GM18519 (cell line): ENCODE measurements around the gene ANKS3.

Experiments
- ATAC-seq: cut with Tn5 transposase; IDR thresholded peaks from one replicate; pipeline ENCODE4 v1.9.1; 2021; ENCODE audit warnings: mild to moderate bottlenecking, moderate library complexity; ENCODE audit not compliant: unreplicated experiment, low FRiP score

Gene ANKS3

DNA sequence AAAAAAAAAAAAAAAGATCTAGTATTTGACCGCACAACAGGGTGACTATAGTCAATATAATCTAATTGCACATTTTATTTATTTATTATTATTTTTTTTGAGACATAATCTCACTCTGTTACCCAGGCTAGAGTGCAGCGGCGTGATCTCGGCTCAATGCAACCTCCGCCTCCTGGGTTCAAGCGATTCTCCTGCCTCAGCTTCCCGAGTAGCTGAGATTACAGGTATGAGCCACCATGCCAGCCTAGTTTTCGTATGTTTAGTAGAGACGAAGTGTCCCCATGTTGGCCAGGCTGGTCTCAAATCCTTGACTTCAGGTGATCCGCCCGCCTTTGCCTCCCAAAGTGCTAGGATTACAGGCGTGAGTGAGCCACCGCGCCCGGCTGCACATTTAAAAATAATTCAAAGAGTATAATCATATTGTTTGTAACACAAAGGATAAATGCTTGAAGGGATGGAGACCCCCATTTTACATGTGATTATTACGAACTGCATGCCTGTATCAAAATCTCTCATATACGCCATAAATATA lies 794 bp downstream of the ANKS3 start:
- ATAC-seq: no peak

- no peak for ATAC-seq
Measured at GRCh38 chr16:4729876-4730275, 4.2 kb downstream of the ANKS3 start.

DNA sequence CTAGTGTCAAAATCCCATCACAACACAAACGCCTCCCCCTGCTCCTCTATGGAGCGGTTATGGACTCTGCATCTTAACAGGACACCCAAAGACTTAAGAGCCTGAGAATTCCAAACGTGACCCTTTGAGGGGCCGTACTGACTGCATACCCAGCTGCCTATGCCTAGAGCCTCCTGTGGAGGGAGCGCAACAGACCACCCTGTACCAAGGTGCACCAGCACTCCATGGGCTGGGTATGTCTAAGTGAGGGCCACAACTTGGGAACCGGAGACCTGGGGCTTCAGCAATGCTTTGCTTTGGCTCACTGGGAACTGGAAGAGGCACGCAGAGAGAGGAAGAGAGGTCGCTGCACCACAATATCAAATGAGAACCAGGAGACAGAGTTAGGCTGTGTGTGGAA lies 5.4 kb downstream of the ANKS3 start:
- no peak for ATAC-seq

- ATAC-seq: no peak
Measured at GRCh38 chr16:4726616-4727015, 7.5 kb downstream of the ANKS3 start.

DNA sequence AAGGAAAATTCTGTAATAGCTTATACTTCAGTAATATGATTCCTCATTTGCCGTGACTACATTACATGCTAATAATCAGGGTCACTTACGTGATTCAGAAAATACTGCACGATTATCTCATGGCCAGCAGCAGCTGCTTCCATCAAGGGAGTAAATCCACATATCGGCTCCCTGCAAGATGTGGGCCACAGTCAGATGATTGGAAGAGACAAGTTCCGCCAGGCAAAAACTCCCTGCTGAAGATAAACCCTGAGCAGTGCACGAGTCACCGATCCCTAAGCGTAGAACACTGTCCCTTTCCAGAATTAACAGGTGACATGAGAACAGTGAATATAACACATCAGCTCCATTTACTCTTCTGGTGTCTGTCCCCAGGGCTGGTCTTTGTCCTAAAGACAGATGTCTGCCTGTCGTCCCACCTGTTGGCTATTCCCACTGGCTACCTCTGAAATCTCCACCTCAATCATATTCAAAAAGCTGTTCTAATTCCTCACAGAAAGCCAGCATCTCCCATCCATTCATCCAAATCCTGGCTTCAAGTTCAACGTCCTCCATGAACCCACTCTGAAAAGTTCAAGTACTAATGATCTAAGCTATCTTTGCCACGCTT lies 9.3 kb downstream of the ANKS3 start:
- no peak for ATAC-seq

DNA sequence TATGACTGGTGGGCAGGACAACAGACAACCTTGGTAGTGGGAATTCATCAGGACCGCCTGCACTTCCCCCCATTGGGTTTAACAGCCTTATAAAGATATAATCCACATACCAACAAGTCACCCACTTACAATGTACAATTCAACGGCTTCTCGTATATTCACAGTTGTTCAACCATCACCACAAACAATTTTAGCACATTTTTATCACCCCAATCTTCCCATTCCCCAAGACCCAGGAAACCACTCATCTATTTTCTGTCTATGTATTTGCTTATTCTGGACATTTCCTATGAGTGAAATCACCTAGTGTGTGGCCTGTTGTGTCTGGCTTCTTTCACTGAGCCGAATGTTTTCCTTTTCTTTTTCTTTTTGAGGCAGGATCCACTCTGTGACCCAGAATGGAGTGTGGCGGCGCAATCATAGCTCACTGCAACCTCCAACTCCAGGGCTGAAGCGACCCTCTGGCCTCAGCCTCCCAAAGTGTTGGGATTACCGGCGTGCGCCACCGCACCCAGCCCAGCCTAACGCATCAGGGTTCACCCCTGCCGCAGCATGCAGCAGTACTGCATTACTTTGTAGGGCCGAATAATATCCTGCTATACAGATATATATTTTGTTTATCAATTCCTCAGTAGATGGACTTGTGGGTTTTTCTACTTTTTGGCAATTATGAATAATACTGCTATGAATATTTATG lies 10.9 kb downstream of the ANKS3 start:
- no peak for ATAC-seq

GRCh38 chr16:4718466-4718865 lies 15.6 kb downstream of the ANKS3 start:
- ATAC-seq: no peak

DNA sequence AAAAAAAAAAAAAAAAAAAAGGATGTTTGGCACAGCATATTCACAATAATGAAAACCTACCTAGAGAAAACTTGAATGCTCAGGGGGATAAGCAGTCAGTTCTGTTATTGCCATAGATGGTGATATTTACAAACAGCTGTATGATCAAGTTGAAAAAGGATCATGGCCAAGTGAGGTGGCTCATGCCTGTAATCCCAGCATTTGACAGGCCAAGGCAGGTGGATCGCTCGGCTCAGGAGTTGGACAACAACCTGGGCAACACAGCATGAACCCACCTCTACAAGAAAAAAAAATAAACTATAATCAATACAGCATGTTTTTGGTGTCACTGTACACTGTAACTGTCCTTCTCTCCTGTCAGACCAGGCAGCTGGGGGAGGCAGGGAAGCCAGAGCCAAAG lies 19.1 kb downstream of the ANKS3 start:
- no peak for ATAC-seq

- ATAC-seq: no peak
Measured at GRCh38 chr16:4713663-4714501, 20.2 kb downstream of the ANKS3 start.

GRCh38 chr16:4709481-4709880 lies 24.6 kb downstream of the ANKS3 start:
- ATAC-seq: no peak

DNA sequence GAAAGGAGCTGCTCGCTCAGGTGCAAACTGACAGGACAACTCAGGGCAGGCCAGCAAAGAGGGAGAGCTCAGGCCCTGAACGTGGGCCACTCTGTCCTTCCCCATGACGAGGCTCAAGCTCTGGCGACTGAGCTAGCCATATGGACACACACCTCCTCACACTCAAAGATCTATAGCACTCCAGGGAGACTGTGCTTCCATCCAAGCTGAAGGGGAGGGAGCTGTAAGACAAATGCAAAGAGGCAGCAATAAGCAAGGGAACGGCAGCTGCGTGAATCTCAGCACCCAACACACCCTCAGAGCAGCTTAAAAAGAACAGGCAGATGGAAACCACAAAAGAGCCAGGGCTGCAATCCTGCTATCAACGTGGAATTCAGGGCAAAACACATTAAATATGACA lies 27.2 kb downstream of the ANKS3 start:
- ATAC-seq: no peak

- no peak for ATAC-seq
Measured at GRCh38 chr16:4704913-4705312, 29.2 kb downstream of the ANKS3 start.

GRCh38 chr16:4704491-4704890 lies 29.6 kb downstream of the ANKS3 start:
- no peak for ATAC-seq

- no peak for ATAC-seq
Measured at GRCh38 chr16:4703906-4704305, 30.2 kb downstream of the ANKS3 start.

DNA sequence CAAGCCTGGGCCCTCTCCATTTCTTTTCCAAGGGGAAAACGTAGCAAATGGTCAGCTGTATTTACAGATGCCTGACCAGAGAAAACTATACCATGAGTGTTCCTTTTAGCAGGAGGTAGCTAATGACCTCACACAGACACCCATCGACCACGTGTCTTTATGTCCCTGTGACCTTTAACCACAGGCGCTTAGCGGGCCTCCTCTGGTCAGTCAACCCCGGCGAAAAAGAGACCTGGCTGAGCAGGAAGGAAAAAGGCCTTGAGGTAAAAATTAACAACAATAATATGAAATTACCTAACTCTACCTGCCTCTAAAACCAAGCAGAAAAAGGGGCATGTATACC lies 31.6 kb downstream of the ANKS3 start:
- ATAC-seq: no peak

DNA sequence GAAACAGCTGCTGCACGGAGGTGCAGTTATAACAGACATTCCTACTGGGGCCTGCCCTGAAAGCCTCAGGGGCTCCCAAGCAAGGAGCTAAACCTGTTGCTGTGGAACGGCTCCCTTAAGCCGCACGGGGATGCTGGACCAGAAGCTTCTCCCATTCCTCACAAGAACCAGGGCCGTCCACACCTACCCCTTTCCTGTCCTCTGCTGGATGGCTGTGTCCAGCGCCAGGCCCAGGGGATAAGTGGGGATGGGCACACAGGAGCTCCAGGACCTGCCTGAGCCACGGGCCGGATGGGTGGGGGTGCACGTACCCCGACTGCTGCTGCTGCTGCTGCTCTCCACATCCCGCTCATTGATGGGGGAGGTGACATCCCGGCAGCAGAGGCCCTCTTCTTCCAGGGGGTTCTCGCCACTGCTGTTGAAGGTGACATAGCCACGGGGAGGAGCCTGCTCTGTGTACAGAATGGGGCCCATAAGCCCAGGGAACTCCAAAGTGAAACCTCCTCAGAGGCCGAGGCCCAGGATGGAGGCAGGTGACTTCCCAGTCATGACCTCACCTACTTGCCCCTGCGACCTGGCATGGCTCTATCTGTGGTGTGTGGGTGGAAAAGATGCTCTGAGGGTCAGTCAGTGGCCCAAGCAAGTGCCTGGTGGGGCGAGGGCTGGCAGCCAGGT lies 32.1 kb downstream of the ANKS3 start:
- ATAC-seq: no peak

DNA sequence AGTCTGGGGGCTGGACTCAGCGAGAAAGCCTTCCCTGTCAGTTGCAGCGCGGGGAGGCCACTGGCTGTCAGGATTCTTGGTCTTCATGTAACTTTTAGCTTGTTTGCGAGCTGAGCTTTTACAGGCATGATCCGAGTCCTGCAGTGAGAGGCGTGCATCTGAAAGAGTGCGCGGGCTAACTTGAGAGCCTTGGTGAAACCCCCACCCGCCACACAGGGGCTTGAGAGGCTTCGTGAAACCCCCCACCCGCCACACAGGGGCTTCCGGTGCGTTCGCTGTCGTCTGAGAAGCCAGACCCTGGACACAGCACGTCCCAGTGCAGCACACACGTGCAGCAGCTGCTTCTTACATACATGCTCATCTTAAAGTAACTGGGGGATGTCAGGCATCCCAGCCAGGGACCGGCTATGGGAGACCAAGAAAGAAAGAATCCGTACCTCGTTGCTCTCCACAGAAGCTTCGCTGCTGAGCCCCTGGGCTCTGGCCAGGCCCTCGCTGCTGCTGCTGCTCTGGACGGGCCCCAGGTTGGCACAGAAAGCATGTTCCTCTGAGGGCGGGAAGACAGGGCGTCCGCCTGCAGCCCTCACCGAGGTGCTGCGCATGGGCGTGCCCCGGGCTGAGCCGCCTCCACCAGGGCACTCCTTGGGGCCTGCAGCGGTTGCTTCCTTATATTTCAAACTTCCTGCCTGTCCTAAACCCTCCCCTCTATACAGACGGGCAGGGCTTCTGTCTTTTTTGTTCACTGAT lies 32.9 kb downstream of the ANKS3 start:
- ATAC-seq: no peak

DNA sequence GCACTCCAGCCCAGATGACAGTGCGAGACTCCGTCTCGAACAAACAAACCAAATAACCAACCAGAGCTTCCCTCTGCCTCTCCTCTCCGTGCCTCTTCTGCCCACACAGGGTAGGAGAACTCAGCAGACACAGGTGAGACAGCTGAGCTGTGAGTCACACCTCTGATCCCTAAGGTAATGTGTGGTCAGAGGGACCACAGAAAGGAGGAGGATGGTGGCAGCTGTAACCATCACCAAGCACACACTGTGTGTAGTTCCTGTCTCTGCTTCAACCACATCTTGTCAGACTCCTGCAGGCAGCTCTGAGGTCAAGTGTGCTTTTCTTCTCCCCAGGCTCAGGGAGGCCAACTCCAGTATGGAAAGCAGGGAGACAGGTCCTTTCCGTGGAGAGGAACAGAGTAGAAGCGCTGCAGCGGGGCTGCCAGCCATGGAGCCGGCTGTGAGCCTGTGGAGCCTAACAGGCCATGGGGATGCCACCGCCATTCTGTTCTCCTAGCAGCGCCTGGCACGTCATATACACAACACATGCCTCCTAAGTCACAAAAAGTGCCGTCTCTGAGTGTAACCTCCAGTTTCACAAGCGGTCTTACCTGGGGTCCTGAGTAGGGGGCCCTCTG lies 33.6 kb downstream of the ANKS3 start:
- no peak for ATAC-seq

DNA sequence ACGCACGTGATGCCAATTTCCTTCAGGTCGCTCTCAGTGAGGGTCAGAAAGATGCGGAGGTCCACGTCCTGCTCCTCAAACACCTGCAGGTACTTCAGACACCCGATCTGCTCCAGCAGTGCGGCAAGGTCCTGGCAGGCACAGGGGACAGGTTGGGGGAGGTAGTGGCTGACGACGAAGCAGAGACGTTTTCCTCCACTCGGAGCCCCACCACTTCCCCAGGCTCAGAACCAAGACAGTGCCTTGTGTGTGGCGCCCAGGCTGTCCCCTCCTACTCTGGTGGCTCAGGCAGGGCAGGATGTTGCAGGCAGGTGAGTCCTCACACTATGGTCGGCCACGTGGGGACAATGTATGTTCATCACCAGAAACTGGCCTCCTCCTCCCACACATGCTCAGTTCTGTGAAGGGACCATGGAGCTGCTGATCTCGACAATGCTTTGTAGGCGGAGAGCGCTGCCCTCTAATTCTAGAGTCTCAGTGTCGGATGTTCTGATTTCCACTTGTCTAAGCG lies 35.0 kb downstream of the ANKS3 start:
- ATAC-seq: no peak
